Activated T-cell treated with anti-CD3 and anti-CD28 coated beads, Interleukin-2, amount 50 U/mL, for 72 hours (primary cell): Measurements from ENCODE around the gene SLC17A4. TPM values are rescaled to one million over a fixed set of nuclear protein-coding genes. Genes with fewer than 3 reads are reported as not detected.

Experiments
- ATAC-seq, 2 donors: fragments of 150-1000 bp; cut with Tn5 transposase; replicated peaks in 1 of 2; 2 replicates each; pipeline ENCODE4 v1.10.0; 2021; ENCODE audit warnings: moderate library complexity in 2 of 2, mild to moderate bottlenecking in 1 of 2
- DNase-seq, 2 donors: peaks; one replicate each; pipeline ENCODE4 v3.0.0; 2021 to 2022; ENCODE audit warnings: mixed read lengths in 1 of 2
- H3K27ac Mint-ChIP-seq: one replicate; pipeline ENCODE4 v1.8.0; 2022; ENCODE audit warnings: mild to moderate bottlenecking, moderate library complexity, mixed read lengths
- H3K27me3 Mint-ChIP-seq: one replicate; pipeline ENCODE4 v1.8.0; 2022; ENCODE audit warnings: low read depth, mixed read lengths
- H3K36me3 Mint-ChIP-seq, 2 donors: one replicate each; pipeline ENCODE4 v1.8.0; 2022; ENCODE audit warnings: mixed read lengths in 2 of 2, mild to moderate bottlenecking in 1 of 2; ENCODE audit not compliant: insufficient read depth in 2 of 2
- H3K4me1 Mint-ChIP-seq: one replicate; pipeline ENCODE4 v1.8.0; 2022; ENCODE audit warnings: low read depth, mixed read lengths
- H3K4me3 Mint-ChIP-seq, 2 donors: one replicate each; pipeline ENCODE4 v1.8.0; 2022; ENCODE audit warnings: mild to moderate bottlenecking in 2 of 2, mixed read lengths in 2 of 2, moderate library complexity in 2 of 2
- H3K9me3 Mint-ChIP-seq, 2 donors: one replicate each; pipeline ENCODE4 v1.8.0; 2022; ENCODE audit warnings: mixed read lengths in 2 of 2
- total RNA-seq, 2 donors: library from RNA; stranded (reverse); gene quantifications; one replicate each; pipeline ENCODE4 v1.2.3, GENCODE V29; 2022

SLC17A4 gene
- total RNA-seq, 2 donors from 2014 or later = not detected

- peaks cover 43% of the 10 kb centered on the region for H3K27me3 Mint-ChIP-seq
- DNase-seq (no peak), ATAC-seq (no peak)
- H3K9me3 Mint-ChIP-seq = no peaks in the 10 kb centered on the region
- no peaks in the 10 kb centered on the region for H3K4me1 Mint-ChIP-seq
- H3K27ac Mint-ChIP-seq = no peak overlapping the region
- H3K4me3 Mint-ChIP-seq = no peak overlapping the region
- H3K36me3 Mint-ChIP-seq = no peaks in the 10 kb centered on the region
Measured at GRCh38 chr6:25756382-25757363, 2.1 kb downstream of the SLC17A4 start.

DNA sequence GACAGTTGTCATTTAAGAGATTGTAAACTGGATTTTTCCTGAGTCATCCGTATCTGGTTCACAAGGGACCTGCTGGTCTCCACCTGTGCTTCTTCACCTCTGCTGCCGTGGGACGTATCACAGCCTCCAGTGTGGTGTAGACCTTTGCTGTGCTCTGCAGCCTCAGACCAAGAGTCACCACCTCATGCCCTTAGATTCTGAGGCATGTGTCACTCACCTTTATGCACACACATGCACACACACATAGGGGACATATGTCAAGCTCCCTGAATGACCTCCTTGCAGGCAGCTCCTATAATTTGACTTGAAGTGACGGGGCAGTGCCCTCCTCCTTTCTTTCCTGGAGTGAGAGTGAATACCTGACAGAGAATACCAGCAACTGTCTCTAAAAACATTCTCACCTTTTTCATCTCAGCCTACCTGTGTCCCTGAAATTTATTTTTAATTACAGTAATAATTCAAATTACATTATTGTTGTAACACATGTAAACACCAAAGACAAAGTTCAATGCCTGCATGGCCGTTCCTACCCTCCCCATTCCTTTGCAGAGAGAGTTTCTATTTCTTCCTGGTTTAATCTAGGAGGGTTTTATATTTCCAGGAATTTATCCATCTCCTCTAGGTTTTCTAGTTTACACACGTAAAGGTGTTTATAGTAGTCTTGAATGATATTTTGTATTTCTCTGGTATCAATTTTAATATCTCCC is 3.5 kb downstream of the SLC17A4 start:
- H3K4me1 Mint-ChIP-seq = no peaks in the 10 kb centered on the region
- H3K27ac Mint-ChIP-seq = no peak overlapping the region
- no peak overlapping the region for H3K4me3 Mint-ChIP-seq

DNA sequence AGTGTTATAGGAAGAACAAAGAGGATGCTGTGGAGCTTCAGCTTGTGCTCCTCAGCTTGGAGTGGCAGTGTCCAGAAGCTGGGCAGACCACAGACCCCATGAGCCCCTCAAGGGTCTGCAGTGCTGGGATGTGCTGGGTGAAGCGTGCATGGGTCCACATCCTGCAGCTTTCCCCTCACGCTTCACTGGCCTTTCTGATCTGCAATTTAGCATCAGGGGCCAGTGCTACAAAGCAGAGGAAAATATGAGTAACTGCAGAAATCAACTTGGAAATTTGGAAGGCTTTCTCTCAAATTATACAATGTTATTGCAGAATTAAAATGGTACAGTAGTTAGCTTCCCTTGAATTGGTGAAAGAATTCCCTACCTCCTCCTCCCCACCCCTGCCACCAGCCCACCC is 10.1 kb downstream of the SLC17A4 start:
- ATAC-seq (no peak), DNase-seq (no peak)
- Mint-ChIP-seq H3K27ac (no peak overlapping the region), H3K27me3 (peaks cover 33% of the 10 kb centered on the region), H3K36me3 (no peaks in the 10 kb centered on the region), H3K4me1 (no peaks in the 10 kb centered on the region), H3K9me3 (no peaks in the 10 kb centered on the region), H3K4me3 (no peak overlapping the region)

More for the DNA sequence above, 3.5 kb downstream of the SLC17A4 start:
- ATAC-seq (no peak), DNase-seq (no peak)
- Mint-ChIP-seq H3K36me3 (no peaks in the 10 kb centered on the region), H3K27me3 (peaks cover 48% of the 10 kb centered on the region), H3K9me3 (no peaks in the 10 kb centered on the region)

- Mint-ChIP-seq H3K27ac (no peak overlapping the region), H3K36me3 (no peaks in the 10 kb centered on the region), H3K4me1 (no peaks in the 10 kb centered on the region), H3K9me3 (no peaks in the 10 kb centered on the region), H3K27me3 (peaks cover 37% of the 10 kb centered on the region), H3K4me3 (no peak overlapping the region)
- no peak for ATAC-seq
- DNase-seq = no peak
Measured at GRCh38 chr6:25768566-25768965, 14.0 kb downstream of the SLC17A4 start.

DNA sequence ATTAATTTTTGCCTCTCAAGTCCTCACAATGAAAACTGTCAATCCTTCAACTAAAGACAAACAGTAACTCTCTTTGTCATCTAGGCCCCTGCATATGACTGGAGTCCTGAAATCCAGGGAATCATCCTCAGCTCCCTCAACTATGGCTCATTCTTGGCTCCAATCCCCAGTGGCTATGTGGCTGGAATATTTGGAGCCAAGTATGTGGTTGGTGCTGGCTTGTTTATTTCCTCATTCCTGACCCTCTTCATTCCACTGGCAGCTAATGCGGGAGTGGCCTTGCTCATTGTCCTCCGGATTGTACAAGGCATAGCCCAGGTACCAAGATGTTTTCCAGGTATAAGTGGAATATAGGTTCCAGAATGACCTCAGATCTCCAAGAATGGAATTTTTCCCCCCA is 15.4 kb downstream of the SLC17A4 start:
- no peak overlapping the region for H3K27ac Mint-ChIP-seq
- no peak overlapping the region for H3K4me3 Mint-ChIP-seq
- DNase-seq = no peak
- H3K36me3 Mint-ChIP-seq = no peaks in the 10 kb centered on the region
- no peak for ATAC-seq
- H3K9me3 Mint-ChIP-seq = no peaks in the 10 kb centered on the region
- H3K4me1 Mint-ChIP-seq = no peaks in the 10 kb centered on the region
- H3K27me3 Mint-ChIP-seq = peaks cover 44% of the 10 kb centered on the region

DNA sequence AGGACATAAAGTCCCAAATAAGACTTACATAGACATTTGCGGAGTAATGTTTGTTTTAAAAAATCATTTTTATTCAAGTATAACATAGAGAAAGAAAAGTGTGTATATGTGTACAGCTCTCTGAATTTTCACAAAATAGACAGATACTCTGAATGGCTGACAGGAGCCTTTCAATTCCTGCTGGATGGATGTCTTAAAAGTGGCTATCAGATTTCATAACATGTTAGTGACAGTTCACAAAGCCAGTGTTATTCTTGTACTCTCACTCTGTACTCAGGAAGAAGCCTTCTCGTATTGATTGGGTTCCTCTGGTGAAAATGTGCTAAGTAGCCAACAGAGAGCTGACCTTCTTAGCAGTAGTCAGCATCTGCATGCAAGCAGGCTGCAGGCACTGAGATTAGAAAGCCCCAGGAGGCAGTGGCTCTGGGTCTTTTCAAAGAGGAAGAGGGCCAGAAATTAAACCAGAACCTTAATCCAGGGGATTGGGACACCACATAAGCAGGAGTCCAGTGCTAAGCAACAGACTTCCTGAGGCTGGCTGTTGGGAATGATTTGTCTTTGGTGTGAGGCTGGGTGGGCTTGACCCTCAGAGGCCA is 19.7 kb downstream of the SLC17A4 start:
- Mint-ChIP-seq H3K36me3 (peaks cover 0 to 2% of the 10 kb centered on the region in 2 donors), H3K27me3 (peaks cover 22% of the 10 kb centered on the region), H3K27ac (no peak overlapping the region), H3K9me3 (no peaks in the 10 kb centered on the region), H3K4me1 (peaks cover 25% of the 10 kb centered on the region), H3K4me3 (no peak overlapping the region)
- ATAC-seq (no peak), DNase-seq (no peak)

GRCh38 chr6:25777031-25777430 is 22.5 kb downstream of the SLC17A4 start:
- H3K4me1 Mint-ChIP-seq = peaks cover 25% of the 10 kb centered on the region

GRCh38 chr6:25777856-25778649 is 23.5 kb downstream of the SLC17A4 start:
- Mint-ChIP-seq H3K9me3 (no peaks in the 10 kb centered on the region), H3K27ac (peak overlapping the region; percentile 61), H3K4me1 (peaks cover 25% of the 10 kb centered on the region), H3K27me3 (peaks cover 7% of the 10 kb centered on the region), H3K36me3 (peaks cover 0 to 2% of the 10 kb centered on the region in 2 donors), H3K4me3 (peak overlapping the region; percentile 38 to 53)
- ATAC-seq (peak; percentile 69 to 78), DNase-seq (no peak)

More at GRCh38 chr6:25777031-25777430, 22.5 kb downstream of the SLC17A4 start:
- H3K36me3 Mint-ChIP-seq = peaks cover 0 to 2% of the 10 kb centered on the region in 2 donors
- no peaks in the 10 kb centered on the region for H3K9me3 Mint-ChIP-seq
- DNase-seq (no peak), ATAC-seq (no peak)
- peak overlapping the region; percentile 56 for H3K27ac Mint-ChIP-seq
- H3K27me3 Mint-ChIP-seq = peaks cover 7% of the 10 kb centered on the region
- H3K4me3 Mint-ChIP-seq = peak overlapping the region; percentile 13 to 21

DNA sequence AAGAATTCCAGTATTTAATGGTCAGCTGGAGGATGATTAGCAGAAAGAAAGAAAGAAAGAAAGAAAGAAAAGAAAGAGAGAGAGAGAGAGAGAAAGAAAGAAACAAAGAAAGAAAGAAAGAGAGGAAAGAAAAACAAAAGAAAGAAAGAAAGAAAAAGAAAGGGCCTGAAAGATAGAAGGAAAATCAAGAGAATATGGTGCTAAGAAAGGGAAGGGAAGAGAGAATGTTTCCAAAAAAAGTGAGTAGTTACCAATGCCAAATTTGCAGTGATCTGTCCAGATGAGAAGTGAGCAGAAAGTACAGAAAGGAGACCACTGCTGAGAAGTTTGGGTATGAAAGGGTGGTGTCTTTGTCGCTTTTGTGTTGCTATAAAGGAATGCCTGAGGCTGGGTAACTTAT is 26.6 kb downstream of the SLC17A4 start:
- H3K4me3 Mint-ChIP-seq = no peak overlapping the region
- DNase-seq (no peak), ATAC-seq (no peak)
- peaks cover 29% of the 10 kb centered on the region for H3K4me1 Mint-ChIP-seq
- H3K9me3 Mint-ChIP-seq = no peaks in the 10 kb centered on the region
- H3K27me3 Mint-ChIP-seq = peaks cover 8% of the 10 kb centered on the region
- H3K27ac Mint-ChIP-seq = no peak overlapping the region
- peaks cover 0 to 2% of the 10 kb centered on the region in 2 donors for H3K36me3 Mint-ChIP-seq

- peak; percentile 51 to 61 for ATAC-seq
Measured at GRCh38 chr6:25787428-25787827, 32.9 kb downstream of the SLC17A4 start.

DNA sequence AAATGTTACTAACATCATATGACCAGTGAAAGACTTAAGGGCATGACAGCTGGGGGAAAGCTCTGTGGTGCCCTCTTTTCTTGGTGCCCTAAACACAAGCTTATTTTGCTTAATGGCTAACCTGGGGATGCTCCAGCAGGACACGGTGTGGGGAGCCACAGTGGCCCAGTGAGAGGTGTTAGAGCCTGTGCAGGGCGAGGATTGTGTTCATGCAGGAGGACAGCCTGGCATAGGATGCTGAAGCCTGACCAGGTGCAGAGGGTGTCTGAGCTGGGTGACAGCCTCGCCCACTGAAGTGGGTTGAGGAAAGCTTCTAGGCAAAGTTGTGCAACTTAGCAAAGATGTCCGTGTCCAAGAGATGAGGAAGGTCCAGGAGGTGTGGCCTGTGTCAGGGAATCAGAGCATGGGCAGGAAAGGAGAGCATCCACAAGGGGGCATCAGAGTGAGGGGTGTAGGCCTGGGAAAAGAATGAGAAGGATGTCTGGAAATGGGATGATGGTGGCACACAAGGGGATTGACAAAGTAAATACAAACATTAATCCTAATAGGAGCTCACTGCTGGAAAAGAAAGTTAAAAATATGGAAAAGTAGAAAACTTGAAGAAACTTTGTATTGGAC is 33.9 kb downstream of the SLC17A4 start:
- H3K4me3 Mint-ChIP-seq = no peak overlapping the region
- peaks cover 29% of the 10 kb centered on the region for H3K4me1 Mint-ChIP-seq
- no peak overlapping the region for H3K27ac Mint-ChIP-seq
- H3K9me3 Mint-ChIP-seq = no peaks in the 10 kb centered on the region
- peaks cover 15% of the 10 kb centered on the region for H3K27me3 Mint-ChIP-seq
- H3K36me3 Mint-ChIP-seq = no peaks in the 10 kb centered on the region
- DNase-seq (peak; percentile 44 to 55), ATAC-seq (peak; percentile 44 to 50)

More at GRCh38 chr6:25787428-25787827, 32.9 kb downstream of the SLC17A4 start:
- Mint-ChIP-seq H3K27me3 (peaks cover 9% of the 10 kb centered on the region), H3K27ac (no peak overlapping the region), H3K9me3 (no peaks in the 10 kb centered on the region), H3K4me1 (peaks cover 29% of the 10 kb centered on the region), H3K4me3 (no peak overlapping the region), H3K36me3 (no peaks in the 10 kb centered on the region)
- no peak for DNase-seq

DNA sequence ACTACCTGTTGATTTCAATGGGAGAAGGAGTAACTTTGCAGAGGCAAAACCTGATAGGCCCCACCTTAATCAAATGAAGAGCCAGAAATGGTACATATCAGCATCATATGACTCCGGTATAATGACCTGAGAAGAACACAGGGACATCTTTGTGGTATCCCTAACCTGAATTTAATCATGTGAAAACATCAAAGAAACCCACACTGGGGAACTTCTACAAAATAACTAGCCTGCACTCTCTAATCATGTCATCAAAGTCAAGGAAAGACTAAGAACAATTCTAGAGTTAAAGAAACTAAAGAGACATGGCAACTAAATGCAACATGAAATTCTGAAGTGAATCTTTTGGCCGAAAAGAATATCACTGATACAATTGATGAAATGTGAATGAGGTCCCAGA is 34.9 kb downstream of the SLC17A4 start:
- H3K4me1 Mint-ChIP-seq = peaks cover 27% of the 10 kb centered on the region
- H3K27ac Mint-ChIP-seq = no peak overlapping the region
- H3K27me3 Mint-ChIP-seq = peaks cover 9% of the 10 kb centered on the region
- no peak for DNase-seq
- no peaks in the 10 kb centered on the region for H3K9me3 Mint-ChIP-seq
- no peaks in the 10 kb centered on the region for H3K36me3 Mint-ChIP-seq
- H3K4me3 Mint-ChIP-seq = no peak overlapping the region
- peak; percentile 51 to 69 for ATAC-seq
